H1 (cell line): ENCODE results near the gene ST8SIA2. TPM values are rescaled to one million over a fixed set of nuclear protein-coding genes. Genes with fewer than 3 reads are reported as not detected.

Experiments used
- EP300 ChIP-seq, 2 experiments: IDR thresholded peaks; 1 replicate in 1 of 2; 2 replicates in 1 of 2; pipeline ENCODE4 v1.6.1; 2011 to 2012; ENCODE audit warnings: low read depth in 2 of 2, low read length in 2 of 2, mild to moderate bottlenecking in 2 of 2, borderline replicate concordance in 1 of 2, inconsistent platforms in 1 of 2, moderate library complexity in 1 of 2
- JUND ChIP-seq: IDR thresholded peaks from 2 replicates; pipeline ENCODE4 v1.6.1; 2011; ENCODE audit warnings: mild to moderate bottlenecking, improper control_type of control experiment, low read length
- polyA plus RNA-seq, 7 experiments: library from polyadenylated mRNA; depleted of rRNA in 3 of 7; stranded (reverse) in 5 of 7; unstranded in 2 of 7; fragments of >200 nt in 5 of 7; fragments of 200-250 nt in 2 of 7; gene quantifications; 1 replicate in 5 of 7; 2 replicates in 1 of 7; 4 replicates in 1 of 7; pipeline versions ENCODE4 v1.2.1 to v1.2.3, GENCODE V29; 2011 to 2013; ENCODE audit warnings: missing spikeins in 2 of 7, mixed read lengths in 2 of 7
- total RNA-seq: library from RNA; stranded (reverse); fragmentation: NEBNext Ultra II Directional; extraction: Animal tissue kit (Norgen Biotek cat#: 25700); gene quantifications from 2 replicates; pipeline ENCODE4 v1.2.1, GENCODE V29; 2021
- TF ChIP-seq, protein P1 (sequence below): fragments of 300-600 bp; sonication (generic); IDR thresholded peaks from 2 replicates; pipeline ENCODE4 v1.7.1; 2012; ENCODE audit warnings: low read length, moderate library complexity, mild to moderate bottlenecking, inconsistent platforms; ENCODE audit not compliant: insufficient replicate concordance

Gene ST8SIA2
- total and polyA plus RNA-seq, 2 of the 8 experiments (the other 6 are each of a cell fraction or from before 2014, with no cell fraction given) = 3.0 to 4.5 TPM

DNA sequence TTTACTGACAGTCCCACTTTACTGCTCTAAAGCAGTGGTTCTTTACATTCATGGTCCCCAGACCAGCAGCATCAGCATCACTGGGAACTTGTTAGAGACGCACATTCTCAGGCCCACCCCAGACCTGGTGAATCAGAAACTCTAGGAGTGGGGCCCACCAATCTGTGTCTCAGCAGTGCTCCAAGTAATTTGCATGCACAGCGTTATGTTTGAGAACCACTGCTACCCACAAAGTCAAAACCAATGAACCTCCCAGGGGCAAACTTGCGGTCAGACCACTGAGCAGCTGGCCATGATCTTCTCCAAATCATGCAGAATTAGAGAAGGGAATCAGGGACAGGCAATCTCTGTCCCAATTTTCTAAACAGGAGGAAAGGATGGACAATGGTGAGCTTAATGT is 58.5 kb downstream of the ST8SIA2 start (continued):
- TF ChIP-seq, protein P1, sequence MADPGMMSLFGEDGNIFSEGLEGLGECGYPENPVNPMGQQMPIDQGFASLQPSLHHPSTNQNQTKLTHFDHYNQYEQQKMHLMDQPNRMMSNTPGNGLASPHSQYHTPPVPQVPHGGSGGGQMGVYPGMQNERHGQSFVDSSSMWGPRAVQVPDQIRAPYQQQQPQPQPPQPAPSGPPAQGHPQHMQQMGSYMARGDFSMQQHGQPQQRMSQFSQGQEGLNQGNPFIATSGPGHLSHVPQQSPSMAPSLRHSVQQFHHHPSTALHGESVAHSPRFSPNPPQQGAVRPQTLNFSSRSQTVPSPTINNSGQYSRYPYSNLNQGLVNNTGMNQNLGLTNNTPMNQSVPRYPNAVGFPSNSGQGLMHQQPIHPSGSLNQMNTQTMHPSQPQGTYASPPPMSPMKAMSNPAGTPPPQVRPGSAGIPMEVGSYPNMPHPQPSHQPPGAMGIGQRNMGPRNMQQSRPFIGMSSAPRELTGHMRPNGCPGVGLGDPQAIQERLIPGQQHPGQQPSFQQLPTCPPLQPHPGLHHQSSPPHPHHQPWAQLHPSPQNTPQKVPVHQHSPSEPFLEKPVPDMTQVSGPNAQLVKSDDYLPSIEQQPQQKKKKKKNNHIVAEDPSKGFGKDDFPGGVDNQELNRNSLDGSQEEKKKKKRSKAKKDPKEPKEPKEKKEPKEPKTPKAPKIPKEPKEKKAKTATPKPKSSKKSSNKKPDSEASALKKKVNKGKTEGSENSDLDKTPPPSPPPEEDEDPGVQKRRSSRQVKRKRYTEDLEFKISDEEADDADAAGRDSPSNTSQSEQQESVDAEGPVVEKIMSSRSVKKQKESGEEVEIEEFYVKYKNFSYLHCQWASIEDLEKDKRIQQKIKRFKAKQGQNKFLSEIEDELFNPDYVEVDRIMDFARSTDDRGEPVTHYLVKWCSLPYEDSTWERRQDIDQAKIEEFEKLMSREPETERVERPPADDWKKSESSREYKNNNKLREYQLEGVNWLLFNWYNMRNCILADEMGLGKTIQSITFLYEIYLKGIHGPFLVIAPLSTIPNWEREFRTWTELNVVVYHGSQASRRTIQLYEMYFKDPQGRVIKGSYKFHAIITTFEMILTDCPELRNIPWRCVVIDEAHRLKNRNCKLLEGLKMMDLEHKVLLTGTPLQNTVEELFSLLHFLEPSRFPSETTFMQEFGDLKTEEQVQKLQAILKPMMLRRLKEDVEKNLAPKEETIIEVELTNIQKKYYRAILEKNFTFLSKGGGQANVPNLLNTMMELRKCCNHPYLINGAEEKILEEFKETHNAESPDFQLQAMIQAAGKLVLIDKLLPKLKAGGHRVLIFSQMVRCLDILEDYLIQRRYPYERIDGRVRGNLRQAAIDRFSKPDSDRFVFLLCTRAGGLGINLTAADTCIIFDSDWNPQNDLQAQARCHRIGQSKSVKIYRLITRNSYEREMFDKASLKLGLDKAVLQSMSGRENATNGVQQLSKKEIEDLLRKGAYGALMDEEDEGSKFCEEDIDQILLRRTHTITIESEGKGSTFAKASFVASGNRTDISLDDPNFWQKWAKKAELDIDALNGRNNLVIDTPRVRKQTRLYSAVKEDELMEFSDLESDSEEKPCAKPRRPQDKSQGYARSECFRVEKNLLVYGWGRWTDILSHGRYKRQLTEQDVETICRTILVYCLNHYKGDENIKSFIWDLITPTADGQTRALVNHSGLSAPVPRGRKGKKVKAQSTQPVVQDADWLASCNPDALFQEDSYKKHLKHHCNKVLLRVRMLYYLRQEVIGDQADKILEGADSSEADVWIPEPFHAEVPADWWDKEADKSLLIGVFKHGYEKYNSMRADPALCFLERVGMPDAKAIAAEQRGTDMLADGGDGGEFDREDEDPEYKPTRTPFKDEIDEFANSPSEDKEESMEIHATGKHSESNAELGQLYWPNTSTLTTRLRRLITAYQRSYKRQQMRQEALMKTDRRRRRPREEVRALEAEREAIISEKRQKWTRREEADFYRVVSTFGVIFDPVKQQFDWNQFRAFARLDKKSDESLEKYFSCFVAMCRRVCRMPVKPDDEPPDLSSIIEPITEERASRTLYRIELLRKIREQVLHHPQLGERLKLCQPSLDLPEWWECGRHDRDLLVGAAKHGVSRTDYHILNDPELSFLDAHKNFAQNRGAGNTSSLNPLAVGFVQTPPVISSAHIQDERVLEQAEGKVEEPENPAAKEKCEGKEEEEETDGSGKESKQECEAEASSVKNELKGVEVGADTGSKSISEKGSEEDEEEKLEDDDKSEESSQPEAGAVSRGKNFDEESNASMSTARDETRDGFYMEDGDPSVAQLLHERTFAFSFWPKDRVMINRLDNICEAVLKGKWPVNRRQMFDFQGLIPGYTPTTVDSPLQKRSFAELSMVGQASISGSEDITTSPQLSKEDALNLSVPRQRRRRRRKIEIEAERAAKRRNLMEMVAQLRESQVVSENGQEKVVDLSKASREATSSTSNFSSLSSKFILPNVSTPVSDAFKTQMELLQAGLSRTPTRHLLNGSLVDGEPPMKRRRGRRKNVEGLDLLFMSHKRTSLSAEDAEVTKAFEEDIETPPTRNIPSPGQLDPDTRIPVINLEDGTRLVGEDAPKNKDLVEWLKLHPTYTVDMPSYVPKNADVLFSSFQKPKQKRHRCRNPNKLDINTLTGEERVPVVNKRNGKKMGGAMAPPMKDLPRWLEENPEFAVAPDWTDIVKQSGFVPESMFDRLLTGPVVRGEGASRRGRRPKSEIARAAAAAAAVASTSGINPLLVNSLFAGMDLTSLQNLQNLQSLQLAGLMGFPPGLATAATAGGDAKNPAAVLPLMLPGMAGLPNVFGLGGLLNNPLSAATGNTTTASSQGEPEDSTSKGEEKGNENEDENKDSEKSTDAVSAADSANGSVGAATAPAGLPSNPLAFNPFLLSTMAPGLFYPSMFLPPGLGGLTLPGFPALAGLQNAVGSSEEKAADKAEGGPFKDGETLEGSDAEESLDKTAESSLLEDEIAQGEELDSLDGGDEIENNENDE = no peak
- TF ChIP-seq EP300 (IDR thresholded peaks at IDR 0.05; ENCODE audit: borderline replicate concordance in 1 of 2, low read depth in 2 of 2, low read length in 2 of 2) (no peak), JUND (no peak)
